Measurements from ENCODE around the gene ZFP62. TPM values are rescaled to one million over a fixed set of nuclear protein-coding genes. Genes with fewer than 3 reads are reported as not detected.

The ZFP62 gene
- total RNA-seq, 1 donor from 2014 or later = 14.5 TPM

DNA sequence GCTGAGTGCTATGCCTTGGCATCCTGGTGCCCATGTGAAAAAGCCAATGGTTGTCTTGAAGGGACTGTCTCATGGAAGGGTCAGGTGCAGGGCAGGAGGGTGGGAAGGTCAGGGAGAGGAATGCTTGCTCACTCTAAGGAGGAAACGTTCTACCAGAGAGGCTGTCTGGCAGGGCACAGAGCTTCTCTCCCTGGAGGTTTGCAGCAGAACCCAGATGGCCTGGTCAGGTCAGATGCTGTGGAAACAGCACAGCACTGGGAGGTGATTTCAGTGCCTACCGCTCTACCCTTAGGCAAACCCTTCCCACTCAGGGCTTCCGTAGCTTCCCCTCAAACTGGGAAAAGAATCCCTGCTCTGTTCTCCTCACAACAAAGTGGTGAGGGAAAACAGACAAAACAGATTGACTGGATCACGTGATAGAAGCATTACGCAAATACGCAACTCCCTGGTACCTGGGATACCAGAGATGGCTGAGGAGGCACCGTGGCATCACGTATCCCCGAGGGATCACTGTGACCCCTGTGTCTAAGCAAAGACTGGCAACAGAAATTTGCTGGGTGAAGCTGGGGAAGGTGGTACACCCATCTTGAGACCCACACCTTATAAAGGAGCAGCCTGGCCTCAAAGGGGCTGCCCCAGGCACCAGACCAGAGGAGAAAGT, 54.6 kb downstream of the ZFP62 start:
- peaks cover 34% of the 10 kb centered on the region for H3K4me1 ChIP-seq (ENCODE audit: insufficient read depth, low read length)
- H3K27ac ChIP-seq (ENCODE audit: low read depth, low read length) = no peak overlapping the region
- no peak overlapping the region for H3K9ac ChIP-seq (ENCODE audit: low read length)
- H3K4me2 ChIP-seq (ENCODE audit: low read length) = peak overlapping the region; percentile 92
- no peaks in the 10 kb centered on the region for H3K36me3 ChIP-seq (ENCODE audit: insufficient read depth, low read length)
- peaks cover 19% of the 10 kb centered on the region for H4K20me1 ChIP-seq (ENCODE audit: insufficient read depth, low read length)
- no peaks in the 10 kb centered on the region for H3K9me3 Mint-ChIP-seq (ENCODE audit: unreplicated experiment)
- TF ChIP-seq, protein P1, sequence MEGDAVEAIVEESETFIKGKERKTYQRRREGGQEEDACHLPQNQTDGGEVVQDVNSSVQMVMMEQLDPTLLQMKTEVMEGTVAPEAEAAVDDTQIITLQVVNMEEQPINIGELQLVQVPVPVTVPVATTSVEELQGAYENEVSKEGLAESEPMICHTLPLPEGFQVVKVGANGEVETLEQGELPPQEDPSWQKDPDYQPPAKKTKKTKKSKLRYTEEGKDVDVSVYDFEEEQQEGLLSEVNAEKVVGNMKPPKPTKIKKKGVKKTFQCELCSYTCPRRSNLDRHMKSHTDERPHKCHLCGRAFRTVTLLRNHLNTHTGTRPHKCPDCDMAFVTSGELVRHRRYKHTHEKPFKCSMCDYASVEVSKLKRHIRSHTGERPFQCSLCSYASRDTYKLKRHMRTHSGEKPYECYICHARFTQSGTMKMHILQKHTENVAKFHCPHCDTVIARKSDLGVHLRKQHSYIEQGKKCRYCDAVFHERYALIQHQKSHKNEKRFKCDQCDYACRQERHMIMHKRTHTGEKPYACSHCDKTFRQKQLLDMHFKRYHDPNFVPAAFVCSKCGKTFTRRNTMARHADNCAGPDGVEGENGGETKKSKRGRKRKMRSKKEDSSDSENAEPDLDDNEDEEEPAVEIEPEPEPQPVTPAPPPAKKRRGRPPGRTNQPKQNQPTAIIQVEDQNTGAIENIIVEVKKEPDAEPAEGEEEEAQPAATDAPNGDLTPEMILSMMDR (IDR thresholded peaks at IDR 0.05; ENCODE audit: insufficient read depth, low read depth, low read length) = no peak
- TF ChIP-seq EZH2 (IDR thresholded peaks at IDR 0.05; ENCODE audit: insufficient read depth, low read length) = no peak
- H3K27ac Mint-ChIP-seq (ENCODE audit: unreplicated experiment) = no peak overlapping the region
- peaks cover 62% of the 10 kb centered on the region for H3K79me2 ChIP-seq (ENCODE audit: insufficient read depth, low read length)
- H3K4me3 ChIP-seq (ENCODE audit: insufficient read depth, low read depth, low read length) = no peak overlapping the region
- H3K9me3 ChIP-seq (ENCODE audit: insufficient read depth, low read depth, low read length) = no peaks in the 10 kb centered on the region
- peak overlapping the region; percentile 72 for H3K4me3 Mint-ChIP-seq (ENCODE audit: unreplicated experiment)
- DNase-seq (ENCODE audit: low read depth) (no peak), FAIRE-seq (no peak)
- H2AFZ ChIP-seq (ENCODE audit: low read depth, low read length) = no peak overlapping the region
- H3K27me3 ChIP-seq (ENCODE audit: insufficient read depth, low read length) = no peaks in the 10 kb centered on the region
- peaks cover 6% of the 10 kb centered on the region for H3K36me3 Mint-ChIP-seq (ENCODE audit: low read depth, unreplicated experiment)
- peaks cover 25% of the 10 kb centered on the region for H3K4me1 Mint-ChIP-seq (ENCODE audit: low read depth, unreplicated experiment)
- no peaks in the 10 kb centered on the region for H3K27me3 Mint-ChIP-seq (ENCODE audit: low read depth, unreplicated experiment)

DNA sequence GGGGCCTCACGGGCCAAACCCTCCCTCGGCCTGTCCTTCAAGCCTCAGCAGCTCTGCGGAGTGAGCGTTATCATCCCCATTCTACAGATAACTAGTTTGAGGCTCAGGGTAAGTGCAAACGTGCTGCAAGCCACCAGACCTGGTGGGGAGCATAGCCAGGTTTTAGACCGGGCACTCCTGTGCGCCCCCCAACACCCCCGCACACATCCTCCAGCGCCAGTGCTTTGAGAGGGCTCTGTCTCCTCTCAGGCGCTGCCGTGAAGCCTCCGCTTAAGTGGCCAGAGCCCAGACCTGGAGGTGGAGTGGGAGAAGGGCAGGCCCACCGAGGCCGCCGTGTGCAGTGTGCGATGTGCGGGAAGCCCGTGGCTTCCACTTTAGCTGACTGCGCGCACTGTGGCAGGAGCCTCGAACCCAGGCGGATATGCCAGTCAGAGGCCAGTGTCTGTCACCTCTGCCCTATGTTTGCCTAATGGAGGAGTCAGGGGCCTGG, 56.9 kb downstream of the ZFP62 start:
- Mint-ChIP-seq H3K27ac (ENCODE audit: unreplicated experiment) (no peak overlapping the region), H3K27me3 (ENCODE audit: low read depth, unreplicated experiment) (no peaks in the 10 kb centered on the region), H3K4me3 (ENCODE audit: unreplicated experiment) (peak overlapping the region; percentile 50), H3K4me1 (ENCODE audit: low read depth, unreplicated experiment) (peaks cover 44% of the 10 kb centered on the region), H3K9me3 (ENCODE audit: unreplicated experiment) (no peaks in the 10 kb centered on the region), H3K36me3 (ENCODE audit: low read depth, unreplicated experiment) (peaks cover 10% of the 10 kb centered on the region)
- H3K27ac ChIP-seq (ENCODE audit: low read depth, low read length) = no peak overlapping the region
- no peaks in the 10 kb centered on the region for H3K36me3 ChIP-seq (ENCODE audit: insufficient read depth, low read length)
- peaks cover 45% of the 10 kb centered on the region for H3K4me1 ChIP-seq (ENCODE audit: insufficient read depth, low read length)
- no peaks in the 10 kb centered on the region for H3K9me3 ChIP-seq (ENCODE audit: insufficient read depth, low read depth, low read length)
- H2AFZ ChIP-seq (ENCODE audit: low read depth, low read length) = no peak overlapping the region
- H3K27me3 ChIP-seq (ENCODE audit: insufficient read depth, low read length) = no peaks in the 10 kb centered on the region
- TF ChIP-seq, protein P1 (IDR thresholded peaks at IDR 0.05; ENCODE audit: insufficient read depth, low read depth, low read length) = no peak
- no peak for TF ChIP-seq EZH2 (IDR thresholded peaks at IDR 0.05; ENCODE audit: insufficient read depth, low read length)
- H4K20me1 ChIP-seq (ENCODE audit: insufficient read depth, low read length) = peaks cover 42% of the 10 kb centered on the region
- peaks cover 81% of the 10 kb centered on the region for H3K79me2 ChIP-seq (ENCODE audit: insufficient read depth, low read length)
- no peak overlapping the region for H3K9ac ChIP-seq (ENCODE audit: low read length)
- FAIRE-seq (no peak), DNase-seq (ENCODE audit: low read depth) (no peak)
- H3K4me3 ChIP-seq (ENCODE audit: insufficient read depth, low read depth, low read length) = no peak overlapping the region
- no peak overlapping the region for H3K4me2 ChIP-seq (ENCODE audit: low read length)

Measured in astrocyte (in vitro differentiated cells and primary cell).